HepG2 (cell line): ENCODE results near the gene ATP8B1. TPM values are rescaled to one million over a fixed set of nuclear protein-coding genes. Genes with fewer than 3 reads are reported as not detected.

Experiments
- ATF7 ChIP-seq, 2 experiments: fragments of 450-650 bp in 1 of 2; sonication (generic) in 1 of 2; formaldehyde crosslinking in 1 of 2; IDR thresholded peaks; 2 replicates each; pipeline versions ENCODE4 v1.4.0 to v1.6.1; 2016 to 2020; ENCODE audit warnings: antibody characterized with exemption in 1 of 2, mild to moderate bottlenecking in 1 of 2, missing genetic modification reagents in 1 of 2
- FOXA1 ChIP-seq, 2 experiments: fragments of 450-650 bp in 1 of 2; sonication (generic) in 1 of 2; formaldehyde crosslinking in 1 of 2; IDR thresholded peaks; 2 replicates each; pipeline versions ENCODE4 v1.4.0 to v1.6.1; 2016 to 2020; ENCODE audit warnings: missing genetic modification reagents in 1 of 2
- FOXO4 ChIP-seq: sonication (generic); formaldehyde crosslinking; conservative IDR thresholded peaks from 2 replicates; pipeline ENCODE4 v1.8.1; 2023; ENCODE audit warnings: missing genetic modification reagents
- HDAC6 ChIP-seq: fragments of 200-600 bp; sonication (generic); IDR thresholded peaks from 2 replicates; pipeline ENCODE4 v1.7.0; 2017; ENCODE audit warnings: mild to moderate bottlenecking, antibody characterized with exemption, low read length, low read depth
- HMGA1 ChIP-seq: sonication (generic); formaldehyde crosslinking; conservative IDR thresholded peaks from 2 replicates; pipeline ENCODE4 v1.4.0; 2020; ENCODE audit warnings: missing genetic modification reagents
- KLF13 ChIP-seq: sonication (generic); formaldehyde crosslinking; IDR thresholded peaks from 2 replicates; pipeline ENCODE4 v1.4.0; 2020; ENCODE audit warnings: mild to moderate bottlenecking, missing genetic modification reagents
- MAFK ChIP-seq, 2 experiments: IDR thresholded peaks in 1 of 2; conservative IDR thresholded peaks in 1 of 2; 2 replicates each; pipeline ENCODE4 v1.6.1; 2011; ENCODE audit warnings: improper control_type of control experiment in 2 of 2, low read length in 2 of 2
- MBNL3 ChIP-seq: fragments of 250-450 bp; sonication (Bioruptor Pico); conservative IDR thresholded peaks from 2 replicates; pipeline ENCODE4 v1.8.0; 2022; ENCODE audit warnings: mild to moderate bottlenecking, inconsistent platforms
- NFRKB ChIP-seq: fragments of 450-650 bp; IDR thresholded peaks from 2 replicates; pipeline ENCODE4 v1.6.1; 2017
- PAXIP1 ChIP-seq: sonication (generic); formaldehyde crosslinking; conservative IDR thresholded peaks from 2 replicates; pipeline ENCODE4 v1.4.0; 2020; ENCODE audit warnings: mild to moderate bottlenecking, missing genetic modification reagents, moderate library complexity
- SETDB1 ChIP-seq: sonication (generic); formaldehyde crosslinking; IDR thresholded peaks from 2 replicates; pipeline ENCODE4 v1.5.1; 2020; ENCODE audit warnings: missing genetic modification reagents, mild to moderate bottlenecking, borderline replicate concordance
- SMAD3 ChIP-seq: sonication (generic); formaldehyde crosslinking; IDR thresholded peaks from 2 replicates; pipeline ENCODE4 v1.4.0; 2020; ENCODE audit warnings: missing genetic modification reagents
- SMARCC2 ChIP-seq: fragments of 450-650 bp; IDR thresholded peaks from 2 replicates; pipeline ENCODE4 v1.6.1; 2017; ENCODE audit warnings: antibody characterized with exemption, mild to moderate bottlenecking
- TERF1 ChIP-seq: sonication (generic); formaldehyde crosslinking; IDR thresholded peaks from 2 replicates; pipeline ENCODE4 v1.8.0; 2022; ENCODE audit warnings: mild to moderate bottlenecking, missing genetic modification reagents, moderate library complexity
- THAP11 ChIP-seq: IDR thresholded peaks from 2 replicates; pipeline ENCODE4 v1.6.1; 2016; ENCODE audit warnings: missing biosample characterization, missing genetic modification reagents
- YEATS4 ChIP-seq: sonication (generic); formaldehyde crosslinking; IDR thresholded peaks from 2 replicates; pipeline ENCODE4 v1.4.0; 2020; ENCODE audit warnings: missing genetic modification reagents, borderline replicate concordance
- ZBTB3 ChIP-seq: sonication (generic); formaldehyde crosslinking; IDR thresholded peaks from 2 replicates; pipeline ENCODE4 v1.4.0; 2020; ENCODE audit warnings: low read depth, mild to moderate bottlenecking, moderate library complexity, missing genetic modification reagents, borderline replicate concordance
- ZFP1 ChIP-seq: IDR thresholded peaks from 2 replicates; pipeline ENCODE4 v1.6.1; 2016
- ZFP36 ChIP-seq: fragments of 150-350 bp; IDR thresholded peaks from 2 replicates; pipeline ENCODE4 v1.6.1; 2018; ENCODE audit warnings: borderline replicate concordance, low read length, low read depth; ENCODE audit not compliant: partially characterized antibody
- ZFYVE20 ChIP-seq: sonication (generic); formaldehyde crosslinking; IDR thresholded peaks from 2 replicates; pipeline ENCODE4 v1.8.0; 2023; ENCODE audit warnings: low read depth, mild to moderate bottlenecking, moderate library complexity, missing genetic modification reagents, borderline replicate concordance
- ZNF205 ChIP-seq: IDR thresholded peaks from 2 replicates; pipeline ENCODE4 v1.6.1; 2018; ENCODE audit warnings: missing biosample characterization, missing genetic modification reagents
- ZNF263 ChIP-seq: sonication (generic); formaldehyde crosslinking; IDR thresholded peaks from 2 replicates; pipeline ENCODE4 v1.4.0; 2020; ENCODE audit warnings: missing genetic modification reagents
- ZNF274 ChIP-seq: sonication (generic); formaldehyde crosslinking; IDR thresholded peaks from 2 replicates; pipeline ENCODE4 v1.5.1; 2020; ENCODE audit warnings: mild to moderate bottlenecking, missing genetic modification reagents
- ZNF335 ChIP-seq: sonication (generic); formaldehyde crosslinking; IDR thresholded peaks from 2 replicates; pipeline ENCODE4 v1.4.0; 2020; ENCODE audit warnings: missing genetic modification reagents
- ZNF446 ChIP-seq: sonication (generic); formaldehyde crosslinking; IDR thresholded peaks from 2 replicates; pipeline ENCODE4 v1.5.0; 2020; ENCODE audit warnings: mild to moderate bottlenecking, missing genetic modification reagents
- ZNF451 ChIP-seq: sonication (generic); formaldehyde crosslinking; IDR thresholded peaks from 2 replicates; pipeline ENCODE4 v1.5.0; 2020; ENCODE audit warnings: mild to moderate bottlenecking, missing genetic modification reagents
- ZNF891 ChIP-seq: sonication (generic); formaldehyde crosslinking; IDR thresholded peaks from 2 replicates; pipeline ENCODE4 v1.5.0; 2020; ENCODE audit warnings: mild to moderate bottlenecking, missing genetic modification reagents
- polyA plus RNA-seq, 8 experiments: library from polyadenylated mRNA; depleted of rRNA in 3 of 8; stranded (reverse) in 7 of 8; unstranded in 1 of 8; fragments of >200 nt; fragmentation: Illumina TruSeq in 4 of 8; extraction: Trizol in 4 of 8; gene quantifications; 2 replicates each; pipeline versions ENCODE4 v1.2.1 to v1.2.3, GENCODE V29; 2011 to 2016; ENCODE audit warnings: low read depth in 4 of 8, missing spikeins in 1 of 8, mixed read lengths in 1 of 8; ENCODE audit not compliant: insufficient read depth in 1 of 8
- total RNA-seq, 5 experiments: library from RNA; depleted of rRNA; stranded (reverse); fragments of >200 nt; fragmentation: Illumina TruSeq; extraction: Trizol; gene quantifications; 2 replicates each; pipeline ENCODE4 v1.2.3, GENCODE V29; 2016; ENCODE audit warnings: low read depth in 1 of 5

Gene ATP8B1
- total and polyA plus RNA-seq, 2 of the 13 experiments (the other 11 are each of a cell fraction or from before 2014, with no cell fraction given) = 2.8 to 4.0 TPM

- TF ChIP-seq ZNF274 (CRISPR knock-in tag) (peak; percentile 47; the same call in 1 of the 2 replicates), NFRKB (no peak), ZNF263 (CRISPR knock-in tag) (peak; percentile 56; the same call in 1 of the 2 replicates), KLF13 (CRISPR knock-in tag) (no peak), SETDB1 (no peak), SMARCC2 (no peak), ZFP1 (CRISPR knock-in tag) (no peak), PAXIP1 (CRISPR knock-in tag) (peak; percentile 67), SMAD3 (CRISPR knock-in tag) (peak; percentile 39; the same call in 1 of the 2 replicates), MBNL3 (CRISPR knock-in tag) (no peak), THAP11 (CRISPR knock-in tag) (peak; percentile 65), ZNF891 (CRISPR knock-in tag) (no peak), TERF1 (CRISPR knock-in tag) (no peak), ZNF446 (CRISPR knock-in tag) (no peak), ZBTB3 (CRISPR knock-in tag) (no peak), HDAC6 (no peak), HMGA1 (no peak), ATF7 (IDR thresholded peaks at IDR 0.05) (no peak), ATF7 (CRISPR knock-in tag; IDR thresholded peaks at IDR 0.05) (no peak), MAFK (conservative IDR thresholded peaks at IDR 0.05 in 1 of 2, IDR thresholded peaks at IDR 0.05 in 1 of 2; ENCODE audit: low read length in 2 of 2) (no peak), YEATS4 (CRISPR knock-in tag) (peak; percentile 87), FOXA1 (IDR thresholded peaks at IDR 0.05) (no peak), FOXA1 (CRISPR knock-in tag; IDR thresholded peaks at IDR 0.05) (peak; percentile 96), ZNF205 (peak; percentile 69; the same call in 1 of the 2 replicates), ZFP36 (no peak), ZNF451 (CRISPR knock-in tag) (no peak), FOXO4 (no peak), ZFYVE20 (CRISPR knock-in tag) (no peak), ZNF335 (CRISPR knock-in tag) (peak; percentile 65; the same call in 1 of the 2 replicates)
Measured at GRCh38 chr18:57772387-57772799, 30.7 kb downstream of the ATP8B1 start (continued).
